A673 (cell line): ENCODE results near the gene TTLL4.

Source experiments
- EZH2 ChIP-seq: fragments of 200-600 bp; sonication (generic); IDR thresholded peaks from 2 replicates; pipeline ENCODE4 v1.6.1; 2017; ENCODE audit warnings: borderline replicate concordance, low read depth, mild to moderate bottlenecking, mixed read lengths, antibody characterized with exemption, low read length; ENCODE audit not compliant: poor library complexity, severe bottlenecking
- TF ChIP-seq, protein P1 (sequence below): fragments of 300-800, 200-600 bp; sonication (generic); conservative IDR thresholded peaks from 2 replicates; pipeline ENCODE4 v1.5.1; 2017; ENCODE audit warnings: low read depth, mild to moderate bottlenecking, antibody characterized with exemption, low read length, moderate library complexity, mixed read lengths

DNA sequence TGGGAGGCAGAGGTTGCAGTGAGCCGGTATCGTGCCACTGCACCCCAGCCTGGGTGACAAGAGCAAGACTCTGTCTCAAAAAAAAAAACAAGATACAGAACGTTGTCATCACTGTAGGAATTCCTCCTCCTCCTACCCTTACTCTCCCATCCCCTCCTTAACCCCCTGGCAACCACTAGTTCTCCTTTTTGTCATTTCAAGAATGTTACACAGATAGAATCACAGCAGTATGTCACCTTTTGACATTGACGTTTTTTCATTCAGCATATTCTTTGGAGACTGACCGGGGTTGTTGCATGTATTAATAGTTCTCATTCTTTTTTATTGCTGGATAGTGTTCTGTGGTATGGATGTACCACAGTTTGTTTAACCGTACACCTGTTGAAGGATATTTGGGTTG is 32.4 kb downstream of the TTLL4 start:
- TF ChIP-seq, protein P1, sequence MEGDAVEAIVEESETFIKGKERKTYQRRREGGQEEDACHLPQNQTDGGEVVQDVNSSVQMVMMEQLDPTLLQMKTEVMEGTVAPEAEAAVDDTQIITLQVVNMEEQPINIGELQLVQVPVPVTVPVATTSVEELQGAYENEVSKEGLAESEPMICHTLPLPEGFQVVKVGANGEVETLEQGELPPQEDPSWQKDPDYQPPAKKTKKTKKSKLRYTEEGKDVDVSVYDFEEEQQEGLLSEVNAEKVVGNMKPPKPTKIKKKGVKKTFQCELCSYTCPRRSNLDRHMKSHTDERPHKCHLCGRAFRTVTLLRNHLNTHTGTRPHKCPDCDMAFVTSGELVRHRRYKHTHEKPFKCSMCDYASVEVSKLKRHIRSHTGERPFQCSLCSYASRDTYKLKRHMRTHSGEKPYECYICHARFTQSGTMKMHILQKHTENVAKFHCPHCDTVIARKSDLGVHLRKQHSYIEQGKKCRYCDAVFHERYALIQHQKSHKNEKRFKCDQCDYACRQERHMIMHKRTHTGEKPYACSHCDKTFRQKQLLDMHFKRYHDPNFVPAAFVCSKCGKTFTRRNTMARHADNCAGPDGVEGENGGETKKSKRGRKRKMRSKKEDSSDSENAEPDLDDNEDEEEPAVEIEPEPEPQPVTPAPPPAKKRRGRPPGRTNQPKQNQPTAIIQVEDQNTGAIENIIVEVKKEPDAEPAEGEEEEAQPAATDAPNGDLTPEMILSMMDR = no peak
- TF ChIP-seq EZH2 = no peak
